ENCODE results near the gene SCN3A.

DNA sequence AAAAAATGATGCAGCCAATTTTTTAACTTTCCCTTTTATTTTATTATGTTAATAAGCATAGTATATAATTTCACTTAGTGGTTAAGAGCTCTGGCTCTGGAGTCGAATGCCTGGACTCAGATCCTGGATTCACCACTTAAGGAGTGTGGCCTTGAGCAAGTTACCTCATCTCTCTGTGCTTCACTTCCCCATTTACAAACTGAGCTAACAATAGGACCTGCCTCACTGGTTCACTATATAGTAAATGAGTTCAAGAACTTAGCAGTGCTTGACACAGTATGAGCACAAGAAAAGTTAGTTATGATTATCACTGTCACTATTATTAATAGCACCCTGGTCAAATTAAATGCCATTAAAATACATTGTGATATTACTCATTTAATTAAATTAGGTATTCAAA, 30.6 kb downstream of the SCN3A start:
- no peak for TF ChIP-seq EZH2 (IDR thresholded peaks at IDR 0.05; ENCODE audit: insufficient read depth, low read length)
- no peak for TF ChIP-seq CTCF (IDR thresholded peaks at IDR 0.05; ENCODE audit: insufficient read depth, low read depth, low read length)
